Ovary (tissue), 9 donors: ENCODE measurements around the gene LBP. TPM values are rescaled to one million over a fixed set of nuclear protein-coding genes. Genes with fewer than 3 reads are reported as not detected.

ENCODE experiments used
- DNase-seq, 5 donors: peaks; one replicate each; pipeline ENCODE4 v3.0.0-alpha.2; 2019 to 2020
- H3K27ac ChIP-seq, 2 donors: fragments of 200-600 bp; one replicate each; pipeline versions ENCODE4 v1.5.1 to v1.8.0; 2019 to 2022
- H3K27me3 ChIP-seq: fragments of 200-600 bp; one replicate; pipeline ENCODE4 v1.8.0; 2022
- H3K36me3 ChIP-seq: fragments of 200-600 bp; sonication (generic); one replicate; pipeline ENCODE4 v1.5.1; 2019
- H3K4me1 ChIP-seq: one replicate; pipeline ENCODE4 v1.8.1; 2013; ENCODE audit warnings: mild to moderate bottlenecking, moderate library complexity; ENCODE audit not compliant: insufficient read depth
- H3K4me3 ChIP-seq: fragments of 200-600 bp; sonication (generic); one replicate; pipeline ENCODE4 v1.5.1; 2017
- H3K9me3 ChIP-seq, 2 donors: fragments of 200-600 bp in 1 of 2; sonication (generic) in 1 of 2; one replicate each; pipeline versions ENCODE4 v1.5.1 to v1.8.1; 2013 to 2019; ENCODE audit warnings: mild to moderate bottlenecking in 1 of 2, moderate library complexity in 1 of 2
- CTCF ChIP-seq, 3 donors: fragments of 450-650 bp in 2 of 3; fragments of 200-600 bp in 1 of 3; IDR thresholded peaks; one replicate each; pipeline versions ENCODE4 v1.5.1 to v1.8.0; 2016 to 2022; ENCODE audit warnings: antibody characterized with exemption in 3 of 3, mild to moderate bottlenecking in 1 of 3
- EP300 ChIP-seq: sonication (generic); formaldehyde crosslinking; IDR thresholded peaks from one replicate; pipeline ENCODE4 v1.6.1; 2017; ENCODE audit warnings: antibody characterized with exemption
- POLR2A ChIP-seq: fragments of 450-650 bp; IDR thresholded peaks from one replicate; pipeline ENCODE4 v1.6.1; 2017; ENCODE audit warnings: antibody characterized with exemption, mild to moderate bottlenecking, moderate library complexity
- WGBS, 3 donors: extraction: QIAGEN DNeasy Blood & Tissue Kit in 1 of 3; methylation state at CpG; one replicate each; pipeline versions ENCODE4 v1.1.5 to v1.1.7; 2013 to 2017; 5-methylcytosine and 5-hydroxymethylcytosine counted together
- intact Hi-C, 4 donors: fragments of 100-400 bp; cut with DNase I; formaldehyde crosslinking; loops; one replicate each; pipeline versions ENCODE4 v1.11.0 to v1.15.1; 2022 to 2023
- polyA plus RNA-seq, 2 donors: library from polyadenylated mRNA; stranded (reverse); fragments of 200-250 nt in 1 of 2; fragments of 350-450 nt in 1 of 2; fragmentation: Illumina TruSeq in 1 of 2; extraction: RNeasy Lipid Tissue Mini Kit (QIAGEN cat#74804) in 1 of 2; gene quantifications; one replicate each; pipeline ENCODE4 v1.2.3, GENCODE V29; 2013 to 2014
- total RNA-seq, 7 donors: library from RNA; depleted of rRNA in 2 of 7; stranded (reverse); fragments of >200 nt in 2 of 7; fragmentation: NEBNext Ultra II Directional in 3 of 7; extraction: Animal tissue kit (Norgen Biotek cat#: 25700) in 3 of 7; gene quantifications; one replicate each; pipeline versions ENCODE4 v1.1.0 to v1.2.4, GENCODE V29; 2016 to 2023
- donor health status: DM: no; HTN: no; CAD: no; lungs with moderate emphysema.
- donor health status: DM: no; HTN: no; CAD: no.
- donor health status: Bipolar disorder and iron deficiency.
- donor health status: DM: yes; HTN: yes; CAD: no.
- donor health status: DM: no; HTN: no; CAD: no.
- donor health status: DM: yes; HTN: yes; CAD: no.

LBP gene
- total and polyA plus RNA-seq, 9 donors, result 0.12 to 0.20 (median 0.17) TPM; not detected in 5

- Histone ChIP-seq H3K4me1 (no peaks in the 10 kb centered on the region), H3K4me3 (no peak overlapping the region), H3K27me3 (no peaks in the 10 kb centered on the region), H3K36me3 (no peaks in the 10 kb centered on the region), H3K27ac (no peak overlapping the region), H3K9me3 (no peaks in the 10 kb centered on the region)
- TF ChIP-seq EP300, result no peak
- no peak for TF ChIP-seq POLR2A
- TF ChIP-seq CTCF (IDR thresholded peaks at IDR 0.05), result no peak
- DNase-seq, result no peak
- 91 to 92% (median 92%) methylated on average over 7 of the region's 7 CpGs for WGBS, 3 donors
- intact Hi-C loops, result no loop called here
These were observed 20.0 kb upstream of the LBP start for GRCh38 chr20:38326309-38326708.

- no peak for DNase-seq
- intact Hi-C loops, result loop anchor here in 3 of 4 donors (10.0 kb wide), 2 partner anchors 74 to 756 kb away; no protein-coding TSS in a partner anchor
- no peaks in the 10 kb centered on the region for H3K9me3 ChIP-seq
- H3K27me3 ChIP-seq, result no peaks in the 10 kb centered on the region
- no peaks in the 10 kb centered on the region for H3K4me1 ChIP-seq
- no peaks in the 10 kb centered on the region for H3K36me3 ChIP-seq
- TF ChIP-seq POLR2A (no peak), CTCF (IDR thresholded peaks at IDR 0.05) (no peak), EP300 (no peak)
- WGBS, 3 donors, result 40 to 76% (median 60%) methylated on average over 3 of the region's 3 CpGs
- H3K27ac ChIP-seq, result no peak overlapping the region
- no peak overlapping the region for H3K4me3 ChIP-seq
These were observed 15.6 kb upstream of the LBP start for GRCh38 chr20:38330638-38331037.

GRCh38 chr20:38331245-38331644 is 15.0 kb upstream of the LBP start:
- TF ChIP-seq CTCF (IDR thresholded peaks at IDR 0.05), result no peak
- TF ChIP-seq POLR2A, result no peak
- TF ChIP-seq EP300, result no peak
- H3K4me3 ChIP-seq, result no peak overlapping the region
- no peaks in the 10 kb centered on the region for H3K9me3 ChIP-seq
- H3K27ac ChIP-seq, result no peak overlapping the region
- no peaks in the 10 kb centered on the region for H3K36me3 ChIP-seq
- intact Hi-C loops, result loop anchor here in 3 of 4 donors (10.0 kb wide), 2 partner anchors 74 to 756 kb away; no protein-coding TSS in a partner anchor
- H3K4me1 ChIP-seq, result no peaks in the 10 kb centered on the region
- H3K27me3 ChIP-seq, result no peaks in the 10 kb centered on the region
- DNase-seq, result no peak

- Histone ChIP-seq H3K4me3 (no peak overlapping the region), H3K4me1 (no peaks in the 10 kb centered on the region), H3K27me3 (no peaks in the 10 kb centered on the region), H3K27ac (no peak overlapping the region), H3K36me3 (no peaks in the 10 kb centered on the region), H3K9me3 (no peaks in the 10 kb centered on the region)
- TF ChIP-seq EP300 (no peak), CTCF (IDR thresholded peaks at IDR 0.05) (no peak), POLR2A (no peak)
- intact Hi-C loops, result loop anchor here in 3 of 4 donors (10.0 kb wide), 2 partner anchors 73 to 757 kb away; no protein-coding TSS in a partner anchor
- DNase-seq, result no peak
- WGBS, 3 donors, result 79 to 83% (median 81%) methylated on average over 8 of the region's 8 CpGs
These were observed 14.5 kb upstream of the LBP start for GRCh38 chr20:38331814-38332213.
